BLaER1 (cell line): ENCODE results near the gene SFRP5.

Source experiments
- H3K27ac ChIP-seq: shearing (Covaris generic); formaldehyde crosslinking; 2 replicates; pipeline ENCODE4 v1.8.1; 2022
- H3K27me3 ChIP-seq: shearing (Covaris generic); formaldehyde crosslinking; 2 replicates; pipeline ENCODE4 v1.8.1; 2022
- H3K36me3 ChIP-seq: shearing (Covaris generic); formaldehyde crosslinking; 2 replicates; pipeline ENCODE4 v1.8.1; 2022
- H3K4me1 ChIP-seq: shearing (Covaris generic); formaldehyde crosslinking; 2 replicates; pipeline ENCODE4 v1.8.1; 2022
- H3K4me2 ChIP-seq: shearing (Covaris generic); formaldehyde crosslinking; 2 replicates; pipeline ENCODE4 v1.8.1; 2022
- H3K4me3 ChIP-seq: shearing (Covaris generic); formaldehyde crosslinking; 2 replicates; pipeline ENCODE4 v1.8.1; 2022
- H3K9ac ChIP-seq: shearing (Covaris generic); formaldehyde crosslinking; 2 replicates; pipeline ENCODE4 v1.8.1; 2022
- H3K9me3 ChIP-seq: shearing (Covaris generic); formaldehyde crosslinking; 2 replicates; pipeline ENCODE4 v1.8.1; 2022
- H4K20me1 ChIP-seq: shearing (Covaris generic); formaldehyde crosslinking; 2 replicates; pipeline ENCODE4 v1.8.1; 2022
- Cebpa-rat ChIP-seq: shearing (Covaris generic); IDR thresholded peaks from 2 replicates; pipeline ENCODE4 v1.8.1; 2022

SFRP5 gene

GRCh38 chr10:97805949-97806348, 34.1 kb upstream of the SFRP5 start:
- H3K9ac ChIP-seq = no peak overlapping the region
- no peaks in the 10 kb centered on the region for H3K9me3 ChIP-seq
- H3K4me1 ChIP-seq = no peaks in the 10 kb centered on the region
- H4K20me1 ChIP-seq = no peaks in the 10 kb centered on the region
- no peak overlapping the region for H3K4me3 ChIP-seq
- no peak overlapping the region for H3K4me2 ChIP-seq
- no peak for TF ChIP-seq Cebpa-rat
- no peaks in the 10 kb centered on the region for H3K36me3 ChIP-seq
- H3K27ac ChIP-seq = no peak overlapping the region
- H3K27me3 ChIP-seq = no peaks in the 10 kb centered on the region

DNA sequence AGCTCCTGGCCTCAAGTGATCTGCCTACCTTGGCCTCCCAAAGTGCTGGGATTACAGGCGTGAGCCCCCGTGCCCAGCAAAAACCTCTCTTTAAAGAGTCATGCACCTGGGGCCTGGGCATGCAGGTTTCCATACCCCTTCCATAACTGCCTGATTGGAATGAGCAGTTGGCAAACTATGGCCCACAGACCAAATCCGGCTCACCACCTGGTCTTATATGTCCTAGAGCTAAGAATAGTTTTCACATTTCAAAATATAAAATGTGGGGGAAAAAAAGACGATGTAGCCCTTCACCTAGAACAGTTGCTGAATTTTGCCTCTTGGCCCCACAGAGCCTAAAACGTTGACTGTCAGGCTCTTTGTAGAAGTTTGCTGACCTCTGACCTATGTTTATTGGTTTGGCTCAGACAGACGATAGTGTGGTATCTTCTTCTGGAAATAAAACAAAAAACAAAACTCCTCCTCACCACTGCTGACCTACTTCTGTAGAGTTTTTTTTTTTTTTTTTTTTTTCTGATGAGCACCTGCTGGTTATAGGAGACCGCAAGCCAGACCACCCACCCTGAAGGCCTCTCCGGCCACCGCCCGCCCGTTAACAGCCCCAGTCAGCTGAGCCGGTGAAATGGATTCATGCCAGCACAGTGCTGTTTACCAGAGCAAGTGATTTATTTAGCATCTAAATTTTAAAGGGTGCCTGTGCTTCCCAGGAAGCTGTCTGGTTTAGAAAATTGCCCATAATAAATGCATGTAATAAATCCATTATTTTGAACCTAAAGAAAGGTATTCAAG, 33.5 kb upstream of the SFRP5 start:
- Histone ChIP-seq H3K9ac (no peak overlapping the region), H3K27me3 (no peaks in the 10 kb centered on the region), H3K9me3 (no peaks in the 10 kb centered on the region), H3K4me1 (no peaks in the 10 kb centered on the region), H3K4me2 (no peak overlapping the region), H3K36me3 (no peaks in the 10 kb centered on the region), H3K27ac (no peak overlapping the region), H3K4me3 (no peak overlapping the region), H4K20me1 (no peaks in the 10 kb centered on the region)
- TF ChIP-seq Cebpa-rat = no peak

- Histone ChIP-seq H4K20me1 (no peaks in the 10 kb centered on the region), H3K27ac (no peak overlapping the region), H3K9me3 (peaks cover 15% of the 10 kb centered on the region), H3K4me2 (no peak overlapping the region), H3K9ac (no peak overlapping the region), H3K4me1 (peaks cover 5% of the 10 kb centered on the region), H3K27me3 (no peaks in the 10 kb centered on the region), H3K4me3 (no peak overlapping the region), H3K36me3 (no peaks in the 10 kb centered on the region)
- TF ChIP-seq Cebpa-rat = no peak
These were observed 29.6 kb upstream of the SFRP5 start for GRCh38 chr10:97801422-97801821.

GRCh38 chr10:97800474-97800873, 28.7 kb upstream of the SFRP5 start:
- Histone ChIP-seq H4K20me1 (no peaks in the 10 kb centered on the region), H3K9me3 (peaks cover 15% of the 10 kb centered on the region), H3K27me3 (no peaks in the 10 kb centered on the region), H3K4me2 (no peak overlapping the region), H3K4me1 (peaks cover 7% of the 10 kb centered on the region), H3K4me3 (no peak overlapping the region), H3K27ac (no peak overlapping the region), H3K36me3 (no peaks in the 10 kb centered on the region), H3K9ac (no peak overlapping the region)
- TF ChIP-seq Cebpa-rat = no peak

DNA sequence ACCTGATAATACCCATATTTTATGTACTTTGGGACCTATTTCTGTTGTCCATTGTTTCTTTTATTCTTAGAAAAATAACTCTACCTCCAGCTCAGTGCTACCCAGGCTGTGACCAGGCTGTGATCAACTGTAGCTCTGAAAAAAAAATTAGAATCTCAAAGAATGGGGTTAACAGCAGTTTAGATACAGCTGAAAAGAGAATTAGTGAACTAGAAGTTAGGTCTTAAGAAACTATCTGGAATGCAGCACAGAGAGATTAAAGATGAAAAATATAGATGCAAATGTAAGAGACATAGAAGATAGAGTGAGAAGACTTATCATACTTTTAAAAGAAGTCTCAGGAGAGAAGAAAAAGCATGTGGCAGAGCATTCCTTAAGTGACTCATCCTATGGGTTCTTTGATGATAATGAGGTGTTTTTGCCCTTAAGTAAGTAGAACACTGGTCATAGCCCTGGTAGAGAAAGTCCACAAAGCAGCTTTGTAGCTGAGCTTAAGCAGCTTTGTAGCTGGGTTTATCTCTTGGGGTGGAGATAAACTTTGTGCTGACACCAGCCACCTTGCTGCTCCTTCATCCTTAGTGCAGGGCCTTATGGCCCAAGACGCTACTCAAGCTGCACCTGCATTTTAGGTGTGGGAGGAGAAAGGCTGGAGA, 27.3 kb upstream of the SFRP5 start:
- H3K36me3 ChIP-seq = no peaks in the 10 kb centered on the region
- no peak overlapping the region for H3K9ac ChIP-seq
- no peak overlapping the region for H3K4me2 ChIP-seq
- H3K27me3 ChIP-seq = no peaks in the 10 kb centered on the region
- H3K9me3 ChIP-seq = peaks cover 15% of the 10 kb centered on the region
- no peak overlapping the region for H3K4me3 ChIP-seq
- no peaks in the 10 kb centered on the region for H4K20me1 ChIP-seq
- H3K27ac ChIP-seq = no peak overlapping the region
- peaks cover 7% of the 10 kb centered on the region for H3K4me1 ChIP-seq
- no peak for TF ChIP-seq Cebpa-rat

DNA sequence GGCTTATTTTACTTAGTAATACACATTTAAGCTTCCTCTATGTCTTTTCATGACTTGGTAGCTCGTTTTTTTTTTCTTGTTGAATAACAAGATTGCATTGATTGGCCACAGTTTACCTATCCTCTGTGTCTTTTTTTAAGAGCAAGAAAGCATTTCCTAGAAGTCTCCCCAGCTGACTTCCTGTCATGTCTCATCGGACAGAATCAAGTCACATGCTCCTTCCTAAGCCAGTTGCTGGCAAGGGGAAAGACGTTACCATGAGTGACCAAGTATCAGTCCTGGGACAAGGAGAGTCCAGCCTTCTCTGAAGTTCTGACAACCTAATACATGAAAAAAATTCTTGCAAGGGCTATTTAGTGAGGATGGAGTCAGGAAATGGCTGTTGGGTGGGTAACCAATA, 24.9 kb upstream of the SFRP5 start:
- TF ChIP-seq Cebpa-rat = no peak
- H3K4me3 ChIP-seq = no peak overlapping the region
- H3K9me3 ChIP-seq = peaks cover 15% of the 10 kb centered on the region
- H3K9ac ChIP-seq = no peak overlapping the region
- peaks cover 13% of the 10 kb centered on the region for H3K4me1 ChIP-seq
- H3K36me3 ChIP-seq = no peaks in the 10 kb centered on the region
- H3K27ac ChIP-seq = no peak overlapping the region
- H4K20me1 ChIP-seq = no peaks in the 10 kb centered on the region
- peak overlapping the region; percentile 21 for H3K4me2 ChIP-seq
- H3K27me3 ChIP-seq = no peaks in the 10 kb centered on the region

GRCh38 chr10:97795886-97796285, 24.1 kb upstream of the SFRP5 start:
- Histone ChIP-seq H3K4me1 (peaks cover 13% of the 10 kb centered on the region), H3K27ac (no peak overlapping the region), H3K36me3 (no peaks in the 10 kb centered on the region), H3K9ac (no peak overlapping the region), H4K20me1 (no peaks in the 10 kb centered on the region), H3K9me3 (peaks cover 15% of the 10 kb centered on the region), H3K4me2 (no peak overlapping the region), H3K27me3 (no peaks in the 10 kb centered on the region), H3K4me3 (no peak overlapping the region)
- no peak for TF ChIP-seq Cebpa-rat

GRCh38 chr10:97791824-97792721, 20.3 kb upstream of the SFRP5 start:
- Histone ChIP-seq H3K4me2 (no peak overlapping the region), H3K27me3 (no peaks in the 10 kb centered on the region), H4K20me1 (no peaks in the 10 kb centered on the region), H3K9ac (no peak overlapping the region), H3K4me3 (no peak overlapping the region), H3K4me1 (peaks cover 25% of the 10 kb centered on the region), H3K36me3 (no peaks in the 10 kb centered on the region), H3K9me3 (no peaks in the 10 kb centered on the region), H3K27ac (no peak overlapping the region)
- TF ChIP-seq Cebpa-rat = no peak

- TF ChIP-seq Cebpa-rat = no peak
- Histone ChIP-seq H3K36me3 (no peaks in the 10 kb centered on the region), H3K27me3 (no peaks in the 10 kb centered on the region), H3K4me1 (peaks cover 18% of the 10 kb centered on the region), H3K9ac (no peak overlapping the region), H4K20me1 (no peaks in the 10 kb centered on the region), H3K27ac (no peak overlapping the region), H3K9me3 (no peaks in the 10 kb centered on the region), H3K4me3 (no peak overlapping the region), H3K4me2 (no peak overlapping the region)
These were observed 18.1 kb upstream of the SFRP5 start for GRCh38 chr10:97789770-97790397.
